ENCODE measurements around the gene CTCF. TPM values are rescaled to one million over a fixed set of nuclear protein-coding genes. Genes with fewer than 3 reads are reported as not detected.
A peak's percentile ranks its signal among the peaks of the same experiment; 100 is the strongest.

Gene CTCF
- total RNA-seq, 1 donor from 2014 or later = 24.9 TPM

GRCh38 chr16:67544329-67544841 lies 17.9 kb upstream of the CTCF start:
- DNase-seq = no peak
- ATAC-seq (ENCODE audit: poor library complexity) = no peak
- intact Hi-C loops (cut with DNase I) = loop anchor here (10.0 kb wide), 1 partner anchor 100 kb away; the partner anchor contains the start of gene CARMIL2

GRCh38 chr16:67544844-67545664 lies 17.3 kb upstream of the CTCF start:
- DNase-seq (no peak), ATAC-seq (ENCODE audit: poor library complexity) (no peak)
- intact Hi-C loops (cut with DNase I) = loop anchor here (10.0 kb wide), 1 partner anchor 100 kb away; the partner anchor contains the start of gene CARMIL2

- intact Hi-C loops (cut with DNase I) = loop anchor here (10.0 kb wide), 1 partner anchor 99 kb away; the partner anchor contains the start of gene CARMIL2
- ATAC-seq (ENCODE audit: poor library complexity) (no peak), DNase-seq (no peak)
Measured at GRCh38 chr16:67545665-67546024, 16.7 kb upstream of the CTCF start.

DNA sequence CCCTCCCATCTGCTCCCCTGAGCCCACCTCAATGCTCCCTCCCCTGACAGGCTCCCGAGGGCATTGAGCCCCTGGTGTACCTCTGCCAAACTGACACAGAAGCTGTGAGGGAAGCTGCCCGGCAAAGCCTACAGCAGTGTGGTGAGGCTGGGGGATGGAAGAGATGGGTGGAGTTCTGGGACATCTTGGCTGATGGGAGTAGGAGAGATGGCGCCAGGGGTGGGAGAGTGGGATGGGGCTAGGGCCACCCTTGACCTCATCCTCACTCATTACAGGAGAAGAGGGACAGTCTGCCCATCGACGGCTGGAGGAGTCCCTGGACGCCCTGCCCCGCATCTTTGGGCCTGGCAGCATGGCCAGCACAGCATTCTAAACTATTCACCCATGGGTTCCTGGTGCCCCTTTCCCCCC lies 16.2 kb upstream of the CTCF start:
- DNase-seq (no peak), ATAC-seq (ENCODE audit: poor library complexity) (no peak)
- intact Hi-C loops (cut with DNase I) = loop anchor here (10.0 kb wide), 1 partner anchor 99 kb away; the partner anchor contains the start of gene CARMIL2

GRCh38 chr16:67546761-67547422 lies 15.4 kb upstream of the CTCF start:
- DNase-seq (peak; percentile 85), ATAC-seq (ENCODE audit: poor library complexity) (peak; percentile 77)
- intact Hi-C loops (cut with DNase I) = loop anchor here (10.0 kb wide), 1 partner anchor 98 kb away; the partner anchor contains the start of gene CARMIL2

- ATAC-seq (ENCODE audit: poor library complexity) = peak; percentile 3
- no peak for DNase-seq
- intact Hi-C loops (cut with DNase I) = loop anchor here (10.0 kb wide), 1 partner anchor 97 kb away; the partner anchor contains the start of gene CARMIL2
Measured at GRCh38 chr16:67547423-67548264, 14.7 kb upstream of the CTCF start.

DNA sequence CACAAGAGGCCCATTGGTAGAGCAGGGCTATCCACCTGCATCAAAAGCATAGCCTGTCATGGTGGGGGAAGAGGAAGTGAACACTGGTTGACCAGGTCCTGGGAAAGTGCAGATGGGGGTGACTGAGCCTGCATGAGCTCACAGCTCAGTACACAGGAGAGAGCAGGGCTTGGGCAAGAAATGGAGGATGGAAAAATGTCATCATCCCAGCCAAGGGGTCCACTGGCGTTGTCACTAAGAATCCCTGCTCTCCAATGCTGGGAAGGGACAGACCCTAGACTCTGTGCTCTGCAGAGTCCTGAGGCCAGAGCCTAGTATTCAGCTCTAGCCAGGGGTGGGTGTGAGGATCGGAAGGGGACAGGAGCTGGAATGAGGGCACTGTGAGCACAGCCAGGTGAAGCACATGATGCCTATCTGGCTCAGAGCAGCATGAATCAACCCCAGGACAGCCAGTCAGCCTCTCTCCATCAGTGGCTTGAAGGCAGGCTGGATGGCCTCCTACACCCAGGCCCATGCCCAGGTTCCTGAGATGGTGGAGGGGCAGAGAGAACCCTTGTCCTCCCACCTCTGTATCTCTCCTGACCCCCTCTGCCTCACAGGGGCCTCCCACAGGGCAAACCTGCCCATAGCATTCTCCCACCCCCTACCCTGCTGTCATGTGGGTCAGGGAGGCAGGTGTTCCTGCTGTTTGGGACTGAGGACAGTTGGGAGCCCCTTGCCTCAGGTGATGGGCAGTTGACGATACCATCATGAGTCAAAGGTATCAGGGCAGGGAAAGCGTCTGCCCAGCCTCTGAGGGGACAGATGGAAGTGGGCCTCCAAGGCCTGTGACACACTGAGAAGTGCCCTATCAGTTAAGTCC lies 13.8 kb upstream of the CTCF start:
- DNase-seq (no peak), ATAC-seq (ENCODE audit: poor library complexity) (no peak)
- intact Hi-C loops (cut with DNase I) = loop anchor here (10.0 kb wide), 1 partner anchor 96 kb away; the partner anchor contains the start of gene CARMIL2

GRCh38 chr16:67549240-67549639 lies 13.1 kb upstream of the CTCF start:
- DNase-seq (no peak), ATAC-seq (ENCODE audit: poor library complexity) (no peak)
- intact Hi-C loops (cut with DNase I) = loop anchor here (10.0 kb wide), 1 partner anchor 96 kb away; the partner anchor contains the start of gene CARMIL2

DNA sequence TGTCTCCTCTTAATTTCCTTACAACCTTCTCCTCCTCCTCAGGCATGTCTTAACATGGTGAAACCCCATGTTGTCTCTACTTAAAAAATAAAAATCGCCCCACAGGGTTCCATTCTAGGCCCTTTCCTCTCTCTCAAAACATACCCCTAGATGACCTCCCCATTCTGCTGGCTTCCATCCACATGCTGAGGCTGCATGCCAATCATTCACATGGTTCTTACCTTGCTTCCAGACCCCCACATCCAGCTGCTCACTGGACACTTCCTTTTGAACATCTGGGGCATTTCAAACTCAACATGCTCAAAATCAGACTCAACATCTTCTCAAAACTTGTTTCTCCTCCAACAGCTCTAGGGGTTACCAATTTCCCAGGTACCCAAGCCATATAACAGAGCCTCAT lies 12.4 kb upstream of the CTCF start:
- no peak for DNase-seq
- no peak for ATAC-seq (ENCODE audit: poor library complexity)
- intact Hi-C loops (cut with DNase I) = loop anchor here (10.0 kb wide), 1 partner anchor 95 kb away; the partner anchor contains the start of gene CARMIL2

DNA sequence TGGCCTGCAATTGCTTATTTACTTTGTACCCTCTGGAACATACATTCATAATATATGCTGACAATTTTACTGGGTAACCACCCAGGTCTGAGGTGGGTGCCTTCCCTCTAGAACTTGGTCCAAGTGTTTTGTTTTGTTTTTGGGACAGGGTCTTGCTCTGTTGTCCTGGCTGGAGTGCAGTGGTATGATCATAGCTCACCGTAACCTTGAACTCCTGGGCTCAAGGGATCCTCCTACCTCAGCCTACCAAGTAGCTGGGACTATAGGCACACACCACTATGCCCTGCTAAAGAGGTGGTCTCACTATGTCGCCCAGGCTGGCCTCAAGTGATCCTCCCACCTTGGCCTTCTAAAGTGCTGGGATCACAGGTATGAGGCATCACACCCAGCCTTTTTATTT lies 11.2 kb upstream of the CTCF start:
- intact Hi-C loops (cut with DNase I) = no loop called here

DNA sequence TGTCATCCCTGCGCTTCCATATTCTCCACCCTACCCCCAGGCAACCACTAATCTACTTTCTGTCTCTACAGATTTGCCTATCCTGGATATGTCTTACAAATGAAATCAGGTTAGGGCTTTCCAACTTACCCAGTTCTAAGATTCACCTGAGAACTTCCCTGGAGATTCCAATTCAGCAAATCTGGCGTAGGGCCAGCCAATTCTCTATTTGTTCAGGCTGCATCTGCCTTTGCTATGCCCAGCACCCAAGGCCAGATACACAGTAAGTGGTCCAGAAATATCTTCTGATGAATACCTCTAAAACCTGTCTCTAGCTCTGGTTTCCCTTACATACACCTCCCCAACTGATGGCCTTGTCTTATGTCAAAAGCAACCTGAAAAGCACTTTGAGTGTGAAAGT lies 10.4 kb upstream of the CTCF start:
- intact Hi-C loops (cut with DNase I) = no loop called here
- ATAC-seq (ENCODE audit: poor library complexity) (no peak), DNase-seq (no peak)

More for the DNA sequence above, 11.2 kb upstream of the CTCF start:
- DNase-seq = no peak
- no peak for ATAC-seq (ENCODE audit: poor library complexity)

- intact Hi-C loops (cut with DNase I) = no loop called here
- DNase-seq = no peak
- peak; percentile 45 for ATAC-seq (ENCODE audit: poor library complexity)
Measured at GRCh38 chr16:67552476-67552875, 9.8 kb upstream of the CTCF start.

GRCh38 chr16:67555795-67556212 lies 6.5 kb upstream of the CTCF start:
- intact Hi-C loops (cut with DNase I) = no loop called here

GRCh38 chr16:67558859-67559258 lies 3.5 kb upstream of the CTCF start:
- DNase-seq (no peak), ATAC-seq (ENCODE audit: poor library complexity) (no peak)
- intact Hi-C loops (cut with DNase I) = no loop called here

More at GRCh38 chr16:67555795-67556212, 6.5 kb upstream of the CTCF start:
- no peak for ATAC-seq (ENCODE audit: poor library complexity)
- no peak for DNase-seq

GRCh38 chr16:67560827-67561342 lies 1.4 kb upstream of the CTCF start:
- DNase-seq = no peak
- no peak for ATAC-seq (ENCODE audit: poor library complexity)
- intact Hi-C loops (cut with DNase I) = loop anchor here (5.0 to 10.0 kb wide), 2 partner anchors 74 to 101 kb away; partner anchors contain the start of genes ACD and PARD6A

GRCh38 chr16:67561501-67561823 lies 864 bp upstream of the CTCF start:
- DNase-seq (no peak), ATAC-seq (ENCODE audit: poor library complexity) (no peak)
- intact Hi-C loops (cut with DNase I) = loop anchor here (5.0 to 10.0 kb wide), 2 partner anchors 73 to 101 kb away; partner anchors contain the start of genes ACD and PARD6A
